RPMI8226 (cell line): ENCODE results near the gene UBL4A.

Experiments used
- DNase-seq: peaks from one replicate; pipeline ENCODE4 v3.0.0-alpha.2; 2015

Gene UBL4A

DNA sequence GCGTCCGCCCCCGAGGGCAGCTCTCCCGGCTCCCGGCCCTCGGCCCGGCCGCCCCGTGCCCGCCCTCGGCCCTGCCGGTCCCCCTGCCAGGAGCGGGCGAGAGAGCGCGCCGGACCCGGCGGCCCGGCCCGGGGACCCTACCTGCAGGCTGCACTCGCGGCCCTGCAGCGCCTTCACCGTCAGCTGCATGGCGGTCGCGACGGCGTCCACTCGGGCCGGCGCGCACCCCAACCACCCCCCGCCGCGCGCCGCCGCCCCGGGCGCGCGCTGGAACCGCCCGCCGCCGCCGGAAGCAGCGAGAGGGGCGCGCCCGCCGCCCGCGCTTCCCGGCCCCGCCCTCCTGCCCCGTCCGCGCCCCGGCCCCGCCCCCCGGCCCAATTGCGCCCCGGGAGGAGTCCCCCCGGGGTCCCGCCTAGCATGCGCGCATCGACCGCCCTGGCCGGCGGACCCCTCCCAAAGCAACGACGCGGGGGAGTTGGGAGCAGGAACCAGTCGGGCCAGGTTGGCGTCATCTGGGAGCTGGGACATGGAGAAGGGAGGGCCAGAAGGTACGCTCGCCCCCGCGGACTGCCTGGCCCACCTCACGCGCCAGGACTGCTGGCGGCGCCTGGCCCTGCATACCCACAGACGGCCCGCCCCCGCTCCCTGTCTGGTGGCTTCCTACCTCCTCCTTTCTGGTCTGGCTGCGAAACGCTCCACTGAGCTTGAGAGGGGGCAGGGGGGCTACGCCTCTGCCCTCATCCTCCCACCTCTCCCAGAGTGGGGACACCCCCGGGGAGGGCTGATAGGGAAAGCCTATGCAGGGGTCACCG, at the start of gene UBL4A:
TSS of gene UBL4A (minus strand) at position 220 of the 812 bp plus-strand sequence. CDS start at position 189, 31 bp downstream.
- peak; percentile 69 for DNase-seq

DNA sequence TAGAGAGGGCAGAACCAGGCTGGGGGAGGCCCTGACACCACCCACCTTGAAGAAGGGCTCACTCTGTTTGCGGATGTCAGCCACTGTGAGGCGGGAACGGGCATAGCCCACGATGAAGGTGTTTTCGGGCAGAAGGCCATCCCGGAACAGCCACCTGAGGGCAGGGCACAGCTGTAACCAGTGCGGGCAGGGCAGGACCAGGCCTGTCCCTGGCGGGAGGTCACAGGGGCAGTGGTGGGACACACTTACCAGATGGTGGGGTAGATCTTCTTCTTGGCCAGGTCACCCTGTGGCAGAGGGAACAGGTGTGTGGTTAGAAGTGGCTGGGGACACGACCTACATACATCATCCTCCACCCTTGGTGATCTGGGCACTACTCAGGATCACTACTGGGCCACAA, 49.5 kb upstream of the UBL4A start:
- no peak for DNase-seq

DNA sequence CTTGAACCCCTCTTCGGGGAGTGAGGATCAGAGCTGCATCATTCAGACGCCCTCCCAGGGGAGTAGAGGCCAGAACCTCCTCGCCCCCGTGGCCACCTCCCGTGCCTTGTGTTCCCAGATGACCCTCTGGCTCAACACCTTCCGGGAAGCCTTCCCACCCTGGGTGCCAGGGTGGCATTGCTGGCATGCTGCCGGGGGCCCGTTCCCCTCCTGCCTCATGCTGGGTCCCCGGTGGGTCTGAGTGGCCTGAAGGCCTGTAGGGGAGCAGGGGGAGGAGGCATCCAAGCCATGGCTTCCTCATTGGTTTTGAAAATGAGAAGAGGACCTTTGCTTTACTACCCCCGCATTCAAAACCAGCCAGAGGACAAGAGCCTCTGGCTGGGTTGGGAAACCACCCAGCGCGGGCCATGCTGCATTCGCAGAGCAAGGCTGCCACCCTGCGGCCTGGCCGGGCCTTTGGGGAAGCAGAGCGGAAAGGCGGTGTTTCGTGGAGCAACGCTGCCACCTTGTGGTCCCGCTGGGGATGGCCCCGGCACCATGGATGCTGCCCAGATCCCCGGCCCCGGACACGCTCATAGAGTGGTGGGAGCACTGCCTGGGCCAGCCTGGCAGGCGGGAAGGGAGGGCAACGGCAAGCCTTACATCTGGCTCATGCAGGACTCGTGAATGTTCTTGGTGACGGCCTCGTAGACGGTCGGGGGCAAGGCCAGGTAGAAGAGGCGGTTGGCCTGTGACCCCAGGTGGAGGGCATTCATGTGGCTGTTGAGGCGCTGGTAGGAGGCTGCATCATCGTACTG, 48.3 kb upstream of the UBL4A start:
- DNase-seq = peak; percentile 88

DNA sequence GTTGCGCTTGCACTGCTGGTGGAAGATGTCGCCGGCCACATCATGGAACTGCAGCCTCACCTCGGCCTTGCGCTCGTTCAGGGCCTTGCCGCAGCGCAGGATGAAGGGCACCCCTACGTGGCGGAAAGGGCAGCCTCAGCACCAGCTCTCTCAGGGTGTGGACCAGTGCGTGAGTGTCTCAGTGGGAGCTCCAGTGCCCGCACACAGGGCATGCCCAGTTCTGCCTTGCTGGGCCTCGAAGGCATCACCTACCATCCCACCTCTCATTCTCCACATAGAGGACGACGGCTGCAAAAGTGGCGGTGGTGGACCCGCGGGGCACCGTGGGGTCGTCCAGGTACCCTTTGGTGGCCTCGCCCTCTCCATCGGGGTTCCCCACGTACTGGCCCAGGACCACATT, 46.3 kb upstream of the UBL4A start:
- DNase-seq = no peak

DNA sequence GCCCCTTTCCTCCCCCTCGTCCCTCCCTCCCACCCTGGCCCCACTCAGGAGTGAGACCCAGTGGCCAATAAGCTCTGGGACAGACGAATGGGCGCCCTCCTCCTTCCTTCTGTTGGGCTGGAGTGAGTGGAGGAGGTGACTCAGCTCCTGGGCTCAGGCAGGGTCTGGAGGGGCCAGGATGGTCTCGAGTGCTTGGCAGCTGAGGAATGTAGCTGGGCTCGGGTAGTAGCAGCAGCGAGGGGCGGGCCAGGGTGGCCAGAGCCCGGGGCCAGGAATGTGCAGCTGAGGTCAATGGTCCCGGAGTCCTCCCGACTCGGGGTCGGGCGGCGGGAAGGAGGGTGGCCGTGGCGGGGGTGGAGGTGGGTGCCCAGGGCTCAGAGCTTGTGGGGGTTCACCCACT, 45.2 kb upstream of the UBL4A start:
- no peak for DNase-seq

DNA sequence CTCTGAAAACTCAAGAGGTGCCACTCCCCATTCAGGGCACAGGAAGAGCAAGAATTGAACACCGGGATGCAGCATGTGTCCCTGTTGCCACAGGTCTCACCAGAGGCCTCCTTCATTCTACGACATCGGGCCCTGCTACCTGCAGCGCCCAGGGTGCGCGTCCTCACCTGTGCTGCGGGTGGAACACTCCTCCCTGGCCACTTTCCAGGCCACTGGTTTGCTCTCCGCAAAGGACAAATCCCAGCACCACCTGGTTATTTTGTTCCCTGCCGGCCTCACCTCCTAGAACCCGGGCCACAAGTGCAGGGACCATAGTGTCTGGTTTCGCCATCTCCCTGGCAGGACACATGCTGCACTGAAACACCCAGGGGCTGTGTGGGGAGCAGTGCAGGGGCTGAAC, 43.9 kb upstream of the UBL4A start:
- no peak for DNase-seq

DNA sequence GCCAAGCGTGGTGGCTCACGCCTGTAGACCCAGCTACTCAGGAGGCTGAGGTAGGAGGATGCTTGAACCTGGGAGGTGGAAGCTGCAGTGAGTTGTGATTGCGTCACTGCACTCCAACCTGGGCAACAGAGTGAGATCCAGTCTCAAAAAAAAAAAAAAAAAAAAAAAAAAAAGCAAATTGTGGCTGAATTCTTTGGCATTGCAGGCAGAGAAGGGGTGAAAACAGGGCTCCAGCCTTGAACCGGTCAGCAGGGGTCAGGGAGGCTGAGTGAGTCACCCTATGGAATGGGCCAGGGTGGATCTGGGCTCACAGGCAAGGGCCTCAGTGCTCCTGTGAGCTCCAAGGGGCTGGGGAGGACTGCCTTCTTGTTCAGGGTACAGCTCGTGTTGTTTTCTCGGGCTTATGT, 42.8 kb upstream of the UBL4A start:
- DNase-seq = no peak

DNA sequence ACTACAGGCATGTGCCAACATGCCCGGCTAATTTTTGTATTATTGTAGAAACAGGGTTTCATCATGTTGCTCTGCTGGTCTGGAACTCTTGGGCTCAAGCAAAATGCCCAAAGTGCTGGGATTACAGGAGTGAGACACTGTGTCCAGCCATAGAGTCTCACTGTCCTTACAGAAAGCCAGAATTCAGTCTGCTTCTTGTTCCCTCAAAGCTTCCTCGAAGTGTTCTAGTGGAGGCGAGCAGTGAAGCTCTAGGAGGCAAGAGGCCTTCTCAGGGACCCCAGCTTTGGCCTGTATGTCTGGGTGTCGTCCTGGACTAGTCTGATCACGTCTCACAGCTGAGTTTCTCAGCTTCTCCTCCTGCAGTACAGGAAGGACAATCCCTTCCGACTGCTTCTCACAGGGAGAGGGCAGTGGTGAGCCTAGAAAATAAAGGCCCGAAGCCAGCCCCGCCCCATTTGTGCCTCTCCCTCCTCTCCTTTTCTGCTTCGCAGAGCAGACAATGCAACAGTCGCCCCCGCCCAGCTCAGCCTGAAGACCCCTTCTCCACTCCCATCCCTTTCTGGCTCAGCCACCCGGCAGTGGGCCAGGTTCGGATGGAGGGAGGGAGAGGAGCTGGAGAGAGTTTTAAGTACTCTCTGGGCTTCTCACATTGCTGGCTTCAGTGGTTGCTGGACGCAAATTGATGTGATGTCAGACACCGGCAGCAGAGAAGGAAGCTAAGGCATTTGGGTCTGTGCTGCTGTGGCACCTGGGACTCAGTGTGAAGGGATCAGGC, 40.7 kb upstream of the UBL4A start:
- peak; percentile 84 for DNase-seq

DNA sequence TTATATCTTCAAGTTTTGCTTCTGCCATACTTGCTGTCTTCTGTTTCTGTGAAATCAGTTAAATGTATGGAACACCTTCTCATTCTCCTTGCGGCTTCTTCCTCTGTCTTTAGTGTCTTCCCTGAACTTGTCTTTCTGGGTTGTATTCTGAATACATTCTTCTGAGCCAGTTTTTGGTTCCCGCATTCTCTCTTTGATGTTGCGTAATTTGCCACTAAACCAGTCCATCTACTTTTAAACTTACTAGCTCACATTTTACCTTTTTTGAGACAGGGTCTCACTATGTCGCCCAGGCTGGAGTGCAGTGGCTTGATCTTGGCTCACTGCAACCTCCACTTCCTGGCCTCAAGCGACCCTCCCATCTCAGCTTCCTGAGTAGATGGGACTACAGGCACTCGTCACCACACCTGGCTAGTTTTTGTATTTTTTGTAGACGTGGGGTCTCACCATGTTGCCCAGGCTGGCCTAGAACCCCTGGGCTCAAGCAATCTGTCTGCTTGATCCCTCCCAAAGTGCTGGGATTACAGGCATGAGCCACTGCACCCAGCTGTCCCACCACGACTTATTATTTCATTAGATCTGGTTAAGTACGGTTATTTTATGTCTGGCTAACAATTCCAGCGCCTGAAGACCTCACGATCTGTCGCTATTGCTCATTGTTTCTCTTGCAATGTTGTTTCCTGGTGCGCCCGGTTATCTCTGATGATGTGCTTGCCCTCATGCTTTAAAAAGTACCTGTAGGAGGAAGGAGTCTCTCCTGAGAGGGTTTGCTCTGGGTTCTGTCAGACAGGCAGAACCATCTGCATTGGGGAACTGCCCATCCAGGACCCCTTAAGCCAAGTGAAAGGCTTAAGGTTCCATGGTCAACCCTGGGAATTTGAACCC, 39.4 kb upstream of the UBL4A start:
- no peak for DNase-seq

DNA sequence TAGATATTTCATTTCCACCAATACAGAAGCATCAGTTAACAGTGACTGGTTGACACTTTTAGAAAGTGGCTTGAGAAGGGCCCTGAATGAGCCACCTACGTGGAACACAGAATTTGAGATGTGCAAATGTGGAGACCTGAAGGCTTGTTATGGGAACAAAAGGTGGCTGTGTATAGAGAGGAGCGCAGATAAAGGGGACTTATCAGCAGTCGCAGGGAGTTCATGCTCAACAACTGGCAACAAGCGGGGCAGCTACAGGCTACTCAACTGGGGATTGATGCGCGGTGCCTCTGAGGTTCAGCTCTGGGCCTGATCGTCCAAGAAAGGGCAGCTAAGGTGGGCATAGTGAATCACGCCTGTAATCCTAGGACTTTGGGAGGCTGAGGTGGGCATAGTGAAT, 33.0 kb upstream of the UBL4A start:
- DNase-seq = no peak

DNA sequence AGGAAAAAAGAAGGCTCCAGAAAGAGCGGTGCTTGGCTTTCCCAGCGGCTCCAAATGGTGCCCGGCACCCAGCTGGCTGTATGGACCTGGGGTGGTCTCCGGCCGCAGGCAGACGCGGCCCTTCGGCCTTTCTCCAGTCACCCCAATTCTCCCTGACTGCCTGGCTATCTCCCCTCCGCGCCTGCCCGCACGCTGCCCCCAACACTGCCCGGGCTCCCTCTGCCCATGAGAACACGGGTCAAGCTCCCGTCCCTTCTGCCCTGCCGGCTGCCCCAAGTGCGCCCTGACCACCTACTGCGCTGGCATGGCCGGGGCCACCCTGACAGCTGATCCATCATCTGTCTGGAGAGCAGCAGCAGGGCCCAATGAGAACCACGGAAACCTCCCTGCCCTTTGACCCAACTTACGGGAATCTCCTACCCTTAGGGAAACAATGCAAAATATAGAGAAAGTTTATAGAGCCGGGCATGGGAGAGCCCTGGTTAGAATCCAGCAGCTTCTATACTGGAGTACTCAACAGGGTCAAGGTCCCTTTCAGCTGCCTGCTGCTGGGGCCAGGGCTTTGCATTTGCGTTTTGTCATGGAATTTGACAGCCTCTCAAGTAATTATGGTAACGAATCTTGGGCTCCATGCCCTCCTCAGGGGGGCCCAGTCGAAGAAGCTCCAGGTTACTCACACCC, 30.8 kb upstream of the UBL4A start:
- no peak for DNase-seq

DNA sequence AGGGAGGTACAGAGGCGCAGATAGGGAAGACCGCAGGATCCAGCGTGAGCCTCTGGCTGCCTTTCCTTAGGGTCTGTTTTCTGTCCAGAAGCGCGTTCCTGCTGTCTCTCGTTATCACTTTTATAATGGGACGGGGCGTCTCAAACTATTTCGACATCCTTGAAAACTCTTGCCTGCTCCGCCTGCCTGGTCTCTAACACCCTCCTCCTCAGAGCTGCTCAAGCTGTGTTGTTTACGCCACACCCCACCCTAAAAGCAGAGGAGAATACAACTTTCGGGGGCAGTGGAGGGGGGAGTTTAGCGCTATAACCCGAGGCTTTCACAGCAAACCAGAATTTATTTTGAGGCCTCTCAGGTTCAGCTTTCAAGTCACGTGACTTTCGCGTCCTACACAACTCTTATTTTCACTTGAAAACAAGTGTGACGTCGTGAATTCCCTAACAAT, 30.3 kb upstream of the UBL4A start:
- no peak for DNase-seq

DNA sequence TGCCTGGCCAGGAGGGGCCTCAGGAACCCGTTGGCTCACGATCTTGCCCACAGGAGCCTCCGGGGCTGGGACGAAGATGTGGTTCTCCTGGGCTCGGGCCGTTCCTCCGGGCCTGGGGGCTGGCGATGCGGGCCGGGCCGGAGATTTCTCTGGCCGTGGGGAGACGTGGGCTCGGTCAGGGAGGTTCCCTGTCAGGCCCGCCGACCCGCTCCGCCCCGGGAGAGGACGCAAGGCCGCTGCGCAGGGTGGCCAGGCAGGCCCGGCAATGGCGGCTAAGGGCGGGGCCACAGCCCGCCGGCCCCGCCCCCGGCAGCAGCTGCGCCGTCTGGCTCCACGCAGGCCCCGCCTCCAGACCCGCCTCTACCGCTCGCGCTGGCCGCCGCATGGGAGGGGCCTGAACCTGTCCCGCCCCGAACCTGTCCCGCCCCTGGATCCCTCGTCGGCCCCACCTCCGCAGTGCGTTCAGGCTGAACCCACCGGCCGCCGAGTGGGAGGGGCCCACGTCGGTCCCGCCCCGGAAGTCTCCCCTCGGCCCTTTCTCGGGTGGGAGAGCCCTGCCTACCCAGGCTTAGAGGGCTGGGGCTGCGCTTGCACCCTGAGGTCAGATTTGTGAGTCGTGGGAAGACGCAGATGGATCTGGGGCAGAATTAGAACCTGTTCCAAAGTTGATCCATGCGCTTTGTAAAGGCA, 29.7 kb upstream of the UBL4A start, which contains the start of gene FAM3A:
TSS of gene FAM3A (minus strand) at position 267 of the 690 bp plus-strand sequence. CDS start 460 bp downstream, outside the sequence.
- peak; percentile 92 for DNase-seq

DNA sequence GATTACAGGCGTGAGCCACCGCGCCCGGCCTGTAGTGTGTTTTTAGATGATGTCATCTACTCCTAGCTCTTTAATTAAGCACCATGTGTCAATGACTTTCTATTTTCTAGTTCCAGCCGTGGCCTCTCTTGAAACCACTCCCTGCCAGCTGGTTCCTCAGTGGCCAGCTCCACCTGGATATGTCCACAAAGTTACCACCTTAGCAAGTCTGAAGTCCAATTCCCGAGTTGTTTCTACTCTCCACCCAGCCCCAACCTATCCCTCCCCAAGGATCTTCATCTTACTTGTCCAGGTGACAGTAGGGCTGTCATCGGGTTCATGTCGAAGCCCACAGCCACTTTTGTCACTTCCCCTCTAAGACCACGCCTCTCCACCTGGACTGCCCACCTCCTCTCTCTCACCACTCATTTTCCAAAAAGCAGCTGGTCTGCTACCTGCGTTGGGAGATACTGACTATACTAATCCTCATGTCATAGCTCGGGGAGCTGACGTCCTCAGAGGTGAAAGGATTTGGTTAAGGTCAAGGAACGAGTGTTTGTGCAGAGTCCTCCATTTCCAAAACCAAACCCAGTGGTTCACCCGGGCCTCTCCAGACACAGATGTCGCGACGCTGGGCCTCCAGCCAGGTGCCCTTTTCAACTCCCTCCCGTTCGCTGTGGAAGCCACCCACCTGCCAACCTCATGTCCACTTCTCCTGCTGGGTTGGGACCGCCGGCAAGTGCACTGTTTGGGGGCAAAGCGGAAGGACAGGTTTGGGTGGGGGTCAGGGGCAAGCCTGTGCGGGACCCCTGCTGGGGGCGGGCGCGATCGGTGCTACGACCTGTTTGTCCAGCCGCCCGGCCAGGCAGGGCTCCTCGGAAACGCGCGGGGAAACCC, 28.9 kb upstream of the UBL4A start:
- DNase-seq = peak; percentile 69

DNA sequence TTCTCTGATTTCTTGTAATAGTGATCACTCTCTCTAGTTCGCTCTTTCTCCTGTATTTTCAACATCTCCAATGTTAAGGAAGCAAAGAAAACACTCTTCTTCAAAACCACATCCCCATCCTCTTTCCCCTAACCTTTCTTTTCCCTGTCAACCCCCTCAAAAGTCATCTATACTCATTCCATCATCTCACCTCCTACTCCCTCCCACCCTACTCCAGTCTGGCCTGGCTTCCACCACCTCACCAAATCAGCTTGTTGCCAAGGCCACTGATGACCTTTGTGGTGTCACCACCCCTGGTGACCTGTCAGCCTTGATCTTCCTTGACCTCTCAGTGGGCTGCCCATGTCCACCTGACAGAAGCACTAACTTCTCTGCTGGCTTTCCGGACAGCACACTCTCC, 27.3 kb upstream of the UBL4A start:
- no peak for DNase-seq

DNA sequence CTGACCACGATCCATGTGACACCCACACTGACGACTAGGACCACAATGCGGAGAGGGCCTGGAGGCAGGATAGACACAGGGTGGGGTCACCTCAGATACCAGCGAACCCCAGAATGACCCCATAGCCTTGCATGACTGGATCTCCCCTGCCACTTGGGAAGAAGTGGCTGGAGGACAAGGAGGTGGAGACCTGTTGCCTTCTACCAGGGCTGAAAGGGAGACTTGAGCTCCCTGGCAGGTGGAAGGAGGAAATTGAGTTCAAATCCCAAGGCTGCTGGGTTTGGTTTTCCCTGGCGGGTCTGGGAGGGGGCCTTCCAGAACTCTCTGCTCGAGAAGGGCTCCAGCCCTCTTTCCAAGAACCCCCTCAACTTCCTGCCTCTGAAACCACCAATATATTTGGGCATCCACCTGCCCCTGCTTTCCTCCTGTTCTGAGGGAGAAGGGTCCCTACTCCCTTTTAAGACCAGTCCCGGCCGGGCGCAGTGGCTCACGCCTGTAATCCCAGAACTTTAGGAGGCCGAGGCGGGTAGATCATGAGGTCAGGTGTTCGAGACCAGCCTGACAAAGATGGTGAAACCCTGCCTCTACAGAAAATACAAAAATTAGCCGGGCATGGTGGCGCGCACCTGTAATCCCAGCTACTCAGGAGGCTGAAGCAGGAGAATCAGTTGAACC, 26.6 kb upstream of the UBL4A start:
- no peak for DNase-seq

DNA sequence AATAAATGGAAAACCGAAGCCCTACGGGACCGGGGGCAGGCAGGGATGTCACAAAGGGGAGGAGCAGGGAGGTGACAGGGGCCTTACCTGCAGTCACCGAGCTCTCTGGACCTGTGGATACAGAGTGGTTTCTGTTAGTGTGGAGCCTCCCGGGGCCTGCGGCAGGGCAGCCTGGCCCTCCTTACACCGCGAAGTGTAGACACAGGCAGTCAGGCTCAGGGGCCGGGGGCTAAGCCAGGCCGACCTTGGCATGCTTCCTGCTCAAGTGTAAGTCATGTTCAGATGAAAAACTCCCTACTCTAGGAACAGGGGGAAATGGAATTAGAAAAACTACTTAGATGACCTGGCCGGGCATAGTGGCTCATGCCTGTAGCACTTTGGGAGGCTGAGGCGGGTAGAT, 25.3 kb upstream of the UBL4A start:
- DNase-seq = no peak

DNA sequence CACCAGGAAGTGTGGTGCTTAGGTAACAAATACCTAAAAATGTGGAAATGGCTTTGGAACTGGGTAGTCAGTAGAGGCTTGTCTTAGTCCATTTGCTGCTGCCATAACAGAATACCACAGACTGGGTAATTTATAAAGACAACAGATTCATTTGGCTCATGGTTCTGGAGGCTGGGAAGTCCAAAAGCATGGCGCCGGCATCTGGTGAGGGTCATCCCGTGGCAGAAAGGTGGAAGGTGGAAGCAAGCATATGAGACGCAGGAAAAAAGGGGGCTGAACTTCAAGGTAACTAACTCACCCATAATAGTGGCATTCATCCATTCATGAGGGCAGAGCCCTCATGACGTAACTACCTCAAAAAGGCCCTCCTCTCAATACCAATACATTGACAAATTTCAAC, 23.0 kb upstream of the UBL4A start:
- DNase-seq = no peak

DNA sequence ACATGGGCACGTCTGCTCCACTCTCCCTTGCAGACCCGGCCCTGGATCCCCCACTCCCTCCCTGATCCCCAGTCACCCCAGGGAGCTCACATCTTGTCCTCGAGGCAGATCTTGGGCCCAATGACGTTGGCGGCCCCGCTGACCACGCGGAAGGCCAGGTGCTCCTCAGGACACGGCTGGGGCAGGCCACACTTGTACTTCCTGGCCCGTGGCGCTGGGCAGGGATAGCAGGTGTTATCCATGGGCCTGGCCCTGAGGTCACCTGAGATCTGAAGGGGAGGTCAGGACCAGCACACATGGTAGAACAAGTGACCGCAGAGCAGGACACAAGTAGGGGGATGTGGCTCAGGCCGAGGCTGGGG, 21.9 kb upstream of the UBL4A start:
- DNase-seq = no peak
